Measurements from ENCODE around the gene MALRD1. TPM values are rescaled to one million over a fixed set of nuclear protein-coding genes. Genes with fewer than 3 reads are reported as not detected.

Gene MALRD1
- total and polyA plus RNA-seq, 2 of the 8 experiments (the other 6 are each of a cell fraction or from before 2014, with no cell fraction given): 0.32 to 0.35 TPM

DNA sequence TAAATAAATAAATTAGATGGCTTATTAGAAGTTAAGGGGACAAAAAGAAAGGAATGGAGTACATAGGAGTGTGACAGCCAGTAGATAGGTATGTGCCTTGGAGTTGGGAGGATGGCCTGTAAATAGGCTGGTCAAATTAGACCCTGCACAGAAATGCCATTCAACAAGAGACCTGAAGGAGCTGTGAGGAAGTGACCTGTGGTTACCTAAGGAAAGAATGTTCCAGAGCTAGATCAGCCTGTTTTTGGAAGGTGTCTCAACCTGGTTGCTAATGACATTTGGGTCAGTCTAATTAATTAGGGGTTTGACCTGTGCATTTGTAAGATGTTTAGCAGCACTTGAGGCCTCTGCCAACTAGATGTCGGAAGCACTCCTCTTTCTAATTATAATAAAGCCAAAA lies 452.4 kb downstream of the MALRD1 start:
- Histone ChIP-seq H4K20me1 (replicated peaks in 1 of 2; ENCODE audit: control insufficient read depth in 1 of 2, insufficient read depth in 2 of 2, low read length in 2 of 2) (no peaks in the 10 kb centered on the region), H3K27me3 (replicated peaks in 1 of 4; ENCODE audit: control insufficient read depth in 3 of 4, extremely low read depth in 1 of 4, insufficient read depth in 3 of 4, low read length in 3 of 4) (no peaks in the 10 kb centered on the region), H3K23ac (ENCODE audit: insufficient read length) (no peak overlapping the region), H3K27ac (ENCODE audit: low read depth, low read length) (no peak overlapping the region), H4K8ac (ENCODE audit: extremely low read depth, insufficient read depth, low read length) (no peak overlapping the region), H3K56ac (replicated peaks; ENCODE audit: insufficient read length, low read depth, low read length) (no peak overlapping the region), H3K4me1 (replicated peaks in 1 of 4; ENCODE audit: control insufficient read depth in 3 of 4, insufficient read depth in 4 of 4, low read length in 3 of 4) (no peaks in the 10 kb centered on the region), H4K5ac (ENCODE audit: insufficient read length, low read depth, low read length) (no peak overlapping the region), H3K18ac (ENCODE audit: extremely low read depth, low read length) (no peak overlapping the region), H3K23me2 (ENCODE audit: low read depth, low read length) (no peaks in the 10 kb centered on the region), H3K4me2 (ENCODE audit: insufficient read depth in 1 of 2, low read depth in 2 of 2, low read length in 2 of 2) (no peak overlapping the region), H3K36me3 (ENCODE audit: control insufficient read depth in 2 of 4, insufficient read depth in 4 of 4, low read length in 3 of 4) (no peaks in the 10 kb centered on the region), H3K9me3 (ENCODE audit: insufficient read depth in 2 of 2, low read depth in 1 of 2, low read length in 1 of 2) (no peaks in the 10 kb centered on the region), H4K91ac (replicated peaks; ENCODE audit: insufficient read length, low read length) (no peak overlapping the region), H2BK5ac (ENCODE audit: low read depth, low read length) (no peak overlapping the region), H2BK15ac (ENCODE audit: low read length) (no peak overlapping the region), H3K4me3 (ENCODE audit: extremely low read depth in 1 of 4, insufficient read depth in 2 of 4, low read depth in 3 of 4, low read length in 4 of 4) (no peak overlapping the region), H3K79me2 (ENCODE audit: control insufficient read depth in 1 of 2, insufficient read depth in 2 of 2, low read length in 2 of 2) (no peaks in the 10 kb centered on the region), H3K4ac (replicated peaks; ENCODE audit: insufficient read length, low read depth, low read length) (no peak overlapping the region), H2AK5ac (ENCODE audit: low read depth, low read length) (no peak overlapping the region), H3K14ac (ENCODE audit: insufficient read length) (no peak overlapping the region), H3K9ac (replicated peaks in 1 of 4; ENCODE audit: extremely low read depth in 1 of 4, low read depth in 3 of 4, low read length in 3 of 4) (no peak overlapping the region), H3K79me1 (ENCODE audit: low read depth, low read length) (no peaks in the 10 kb centered on the region), H2AFZ (ENCODE audit: low read length) (no peak overlapping the region), H2BK20ac (ENCODE audit: low read length) (no peak overlapping the region), H2BK120ac (replicated peaks; ENCODE audit: low read depth, low read length) (no peak overlapping the region), H2BK12ac (ENCODE audit: low read depth, low read length) (no peak overlapping the region)
- DNase-seq (ENCODE audit: low read depth in 1 of 2, low spot score in 2 of 2) (no peak), FAIRE-seq (no peak)
- TF ChIP-seq YY1 (IDR thresholded peaks at IDR 0.05; ENCODE audit: low read depth, low read length) (no peak), RBBP5 (IDR thresholded peaks at IDR 0.05; ENCODE audit: borderline replicate concordance, low read depth, low read length) (no peak), MAFK (IDR thresholded peaks at IDR 0.05; ENCODE audit: low read depth, low read length) (no peak), SIRT6 (IDR thresholded peaks at IDR 0.05; ENCODE audit: low read length) (no peak), GABPA (IDR thresholded peaks at IDR 0.05; ENCODE audit: borderline replicate concordance, insufficient read depth, low read length) (no peak), TBP (IDR thresholded peaks at IDR 0.05; ENCODE audit: low read depth, low read length) (no peak), NRF1 (IDR thresholded peaks at IDR 0.05; ENCODE audit: low read depth, low read length) (no peak), GTF2F1 (IDR thresholded peaks at IDR 0.05; ENCODE audit: borderline replicate concordance, low read depth, low read length) (no peak), ATF2 (IDR thresholded peaks at IDR 0.05; ENCODE audit: low read length) (no peak), CREB1 (IDR thresholded peaks at IDR 0.05) (no peak), SP2 (IDR thresholded peaks at IDR 0.05; ENCODE audit: low read length) (no peak), EP300 (IDR thresholded peaks at IDR 0.05; ENCODE audit: borderline replicate concordance in 1 of 2, low read depth in 2 of 2, low read length in 2 of 2) (no peak), BCL11A (IDR thresholded peaks at IDR 0.05; ENCODE audit: low read depth in 2 of 2, low read length in 2 of 2) (no peak), POLR2A (IDR thresholded peaks at IDR 0.05; ENCODE audit: control extremely low read depth in 1 of 2, low read depth in 2 of 2, low read length in 2 of 2) (no peak)
- 85% methylated on average over 1 of the region's 1 CpG; no CpG with 5 or more reads in 1 of the 2 experiments for WGBS, 2 experiments (ENCODE audit: extremely low coverage in 1 of 2, insufficient coverage in 1 of 2, insufficient read length in 1 of 2, insufficient replicate concordance in 2 of 2, low coverage in 1 of 2, low lambda C conversion rate in 2 of 2, missing lambda C conversion rate in 1 of 2)
- CTCF ChIA-PET (ENCODE audit: partially characterized antibody): interaction anchor here (1.1 to 1.2 kb wide), 2 partner anchors 12 to 90 kb away, joined by 3 read pairs; no protein-coding TSS in a partner anchor
- POLR2A ChIA-PET (ENCODE audit: partially characterized antibody): no interaction called here
